Measurements from ENCODE around the gene PIK3IP1.
A peak's percentile ranks its signal among the peaks of the same experiment; 100 is the strongest.
"Not testable (repeated sequence)": the region's sequence is repeated elsewhere in the genome, so short reads cannot be mapped to it uniquely, and the experiment has no call there.

PIK3IP1 gene

GRCh38 chr22:31327806-31328543, 35.7 kb upstream of the PIK3IP1 start:
- TF ChIP-seq CTCF (conservative IDR thresholded peaks at IDR 0.05; ENCODE audit: low read depth, low read length), result no peak
- no peak overlapping the region for H3K4me3 ChIP-seq (ENCODE audit: low read length)
- DNase-seq (ENCODE audit: low read depth), result no peak

DNA sequence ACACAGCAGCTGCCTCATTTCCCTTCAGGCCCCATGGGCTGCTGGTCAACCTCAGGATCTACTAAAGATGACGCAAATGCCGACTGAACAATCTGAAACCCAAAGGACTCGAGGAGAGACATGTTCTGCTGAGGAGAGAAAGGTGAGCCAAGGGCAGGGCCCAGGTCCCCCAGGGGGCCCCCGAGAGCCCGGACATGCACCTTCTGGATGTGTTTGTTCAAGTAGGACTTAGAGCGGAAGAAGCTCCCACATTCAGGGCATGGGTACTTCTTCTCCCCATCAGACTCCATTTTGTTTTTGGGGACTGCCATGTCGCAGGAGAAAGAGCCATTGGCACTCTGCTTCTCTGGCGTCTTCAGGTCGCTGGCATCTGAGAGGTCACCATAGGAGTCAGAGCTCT, 34.6 kb upstream of the PIK3IP1 start:
- no peak overlapping the region for H3K4me3 ChIP-seq (ENCODE audit: low read length)
- no peak for TF ChIP-seq CTCF (conservative IDR thresholded peaks at IDR 0.05; ENCODE audit: low read depth, low read length)
- DNase-seq (ENCODE audit: low read depth), result no peak

DNA sequence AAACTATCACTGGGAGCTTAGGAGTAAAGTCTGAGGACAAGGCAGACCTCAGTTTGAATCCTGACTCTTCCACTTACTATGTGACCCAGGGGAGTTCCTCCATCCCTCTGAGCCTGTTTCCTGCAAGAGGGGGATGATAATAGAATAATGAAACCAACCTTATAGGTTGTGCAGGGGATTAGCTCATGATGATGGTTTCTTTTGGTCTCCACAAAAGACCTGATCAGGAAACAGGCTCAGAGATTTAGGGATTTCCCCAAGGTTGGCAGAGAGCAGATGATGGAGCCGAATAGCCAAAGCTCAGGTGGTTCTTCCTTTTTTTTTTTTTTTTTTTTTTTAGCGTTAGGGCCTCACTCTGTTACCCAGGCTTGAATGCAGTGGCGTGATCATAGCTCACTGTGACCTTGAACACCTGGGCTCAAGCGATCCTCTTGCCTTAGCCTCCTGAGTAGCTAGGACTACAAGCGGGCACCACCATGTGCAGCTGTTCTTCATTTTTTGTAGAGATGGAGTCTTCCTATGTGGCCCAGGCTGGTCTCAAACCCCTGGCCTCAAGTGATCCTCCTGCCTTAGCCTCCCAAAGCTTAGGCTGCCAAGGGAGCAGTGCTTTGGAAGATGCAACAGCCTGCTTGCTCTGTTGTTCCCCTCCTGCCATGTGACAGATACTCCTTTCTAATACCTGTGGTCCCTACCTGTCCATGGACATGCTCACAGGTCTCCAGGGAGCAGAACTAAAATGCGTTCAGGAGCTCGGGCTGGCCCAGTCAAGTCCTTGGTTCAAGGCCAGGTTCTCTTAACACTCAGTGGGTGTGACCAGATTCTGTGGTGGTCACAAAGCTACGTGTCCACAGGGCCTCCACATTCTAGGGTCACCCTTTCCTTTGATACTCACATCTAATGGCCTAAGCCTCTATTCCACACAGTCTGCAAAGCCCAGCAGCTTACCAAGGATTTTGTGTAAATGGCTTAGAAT, 31.6 kb upstream of the PIK3IP1 start:
- no peak for DNase-seq (ENCODE audit: low read depth)
- H3K4me3 ChIP-seq (ENCODE audit: low read length), result no peak overlapping the region
- TF ChIP-seq CTCF (conservative IDR thresholded peaks at IDR 0.05; ENCODE audit: low read depth, low read length), result no peak

GRCh38 chr22:31321421-31321820, 29.1 kb upstream of the PIK3IP1 start:
- no peak for DNase-seq (ENCODE audit: low read depth)
- no peak for TF ChIP-seq CTCF (conservative IDR thresholded peaks at IDR 0.05; ENCODE audit: low read depth, low read length)
- H3K4me3 ChIP-seq (ENCODE audit: low read length), result no peak overlapping the region

DNA sequence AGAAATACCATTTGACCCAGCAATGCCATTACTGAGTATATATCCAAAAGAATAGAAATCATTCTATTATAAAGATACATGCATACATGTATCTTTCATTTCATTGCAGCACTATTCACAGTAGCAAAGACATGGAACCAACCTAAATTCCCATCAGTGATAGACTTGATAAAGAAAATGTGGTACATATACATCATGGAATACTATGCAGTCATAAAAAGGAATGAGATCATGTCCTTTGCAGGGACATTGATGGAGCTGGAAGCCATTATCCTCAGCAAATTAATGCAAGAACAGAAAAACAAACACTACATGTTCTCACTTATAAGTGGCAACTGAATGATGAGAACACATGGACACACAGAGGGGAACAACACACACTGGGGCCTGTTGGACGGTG, 21.9 kb upstream of the PIK3IP1 start:
- DNase-seq (ENCODE audit: low read depth); H3K4me3 ChIP-seq (ENCODE audit: low read length): not testable (repeated sequence)

GRCh38 chr22:31313366-31314147, 21.3 kb upstream of the PIK3IP1 start:
- TF ChIP-seq CTCF (conservative IDR thresholded peaks at IDR 0.05; ENCODE audit: low read depth, low read length), result peak; percentile 95
- DNase-seq (ENCODE audit: low read depth), result no peak
- H3K4me3 ChIP-seq (ENCODE audit: low read length), result no peak overlapping the region

GRCh38 chr22:31308181-31308580, 15.9 kb upstream of the PIK3IP1 start:
- no peak for DNase-seq (ENCODE audit: low read depth)
- no peak for TF ChIP-seq CTCF (conservative IDR thresholded peaks at IDR 0.05; ENCODE audit: low read depth, low read length)
- no peak overlapping the region for H3K4me3 ChIP-seq (ENCODE audit: low read length)

Data from retinal pigment epithelial cell (primary cell).